ENCODE measurements around the gene TAB2.
"Not testable (repeated sequence)": the region's sequence is repeated elsewhere in the genome, so short reads cannot be mapped to it uniquely, and the experiment has no call there.

GRCh38 chr6:149444360-149445094, 127.0 kb downstream of the TAB2 start:
- TF ChIP-seq CTCF (conservative IDR thresholded peaks at IDR 0.05; ENCODE audit: low read depth in 2 of 2); REST (IDR thresholded peaks at IDR 0.05; ENCODE audit: unreplicated experiment); POLR2AphosphoS5 (IDR thresholded peaks at IDR 0.05; ENCODE audit: low read depth); CREB1 (CRISPR knock-in tag; IDR thresholded peaks at IDR 0.05; ENCODE audit: low read depth); EZH2 (IDR thresholded peaks at IDR 0.05; ENCODE audit: low read depth, unreplicated experiment); ETS1 (IDR thresholded peaks at IDR 0.05); NANOG (IDR thresholded peaks at IDR 0.05; ENCODE audit: borderline replicate concordance); ZNF331 (CRISPR knock-in tag; IDR thresholded peaks at IDR 0.05; ENCODE audit: low read depth): not testable (repeated sequence)
